GM12865 (cell line): Measurements from ENCODE around the gene PIWIL1.

Source experiments
- DNase-seq: peaks from one replicate; pipeline ENCODE4 v3.0.0; 2010; ENCODE audit warnings: low read depth
- H3K4me3 ChIP-seq: 2 replicates; pipeline ENCODE4 v1.5.1; 2011; ENCODE audit warnings: mild to moderate bottlenecking, low read depth, low read length, control low read depth
- CTCF ChIP-seq: IDR thresholded peaks from 2 replicates; pipeline ENCODE4 v1.5.1; 2011; ENCODE audit warnings: low read length, control low read depth, low read depth, inconsistent platforms; ENCODE audit not compliant: insufficient read depth; ENCODE audit errors: missing control alignments

PIWIL1 gene

GRCh38 chr12:130300090-130300489, 37.6 kb upstream of the PIWIL1 start:
- no peak for TF ChIP-seq CTCF

GRCh38 chr12:130300737-130301535, 36.8 kb upstream of the PIWIL1 start:
- H3K4me3 ChIP-seq: no peak overlapping the region
- TF ChIP-seq CTCF: no peak
- no peak for DNase-seq

More at GRCh38 chr12:130300090-130300489, 37.6 kb upstream of the PIWIL1 start:
- no peak overlapping the region for H3K4me3 ChIP-seq
- DNase-seq: no peak

GRCh38 chr12:130301559-130301958, 36.1 kb upstream of the PIWIL1 start:
- no peak for DNase-seq
- H3K4me3 ChIP-seq: no peak overlapping the region
- no peak for TF ChIP-seq CTCF

- TF ChIP-seq CTCF: no peak
- no peak for DNase-seq
- no peak overlapping the region for H3K4me3 ChIP-seq
Observed at GRCh38 chr12:130303781-130304180, 33.9 kb upstream of the PIWIL1 start.

GRCh38 chr12:130307859-130308258, 29.8 kb upstream of the PIWIL1 start:
- DNase-seq: no peak
- TF ChIP-seq CTCF: no peak
- no peak overlapping the region for H3K4me3 ChIP-seq

- no peak overlapping the region for H3K4me3 ChIP-seq
- TF ChIP-seq CTCF: no peak
- DNase-seq: no peak
Observed at GRCh38 chr12:130308393-130308792, 29.3 kb upstream of the PIWIL1 start.

- no peak for TF ChIP-seq CTCF
- H3K4me3 ChIP-seq: no peak overlapping the region
- DNase-seq: no peak
Observed at GRCh38 chr12:130316251-130316650, 21.4 kb upstream of the PIWIL1 start.
